DOHH2 (cell line): ENCODE measurements around the gene GNAO1.

ENCODE experiments used
- H3F3A ChIP-seq: fragments of 200-600 bp; sonication (generic), shearing (Covaris generic); 2 replicates; pipeline ENCODE4 v1.6.0; 2016; ENCODE audit warnings: antibody characterized with exemption, mild to moderate bottlenecking; ENCODE audit not compliant: control insufficient read depth, insufficient read depth
- H3K27ac ChIP-seq: fragments of 200-600 bp; sonication (generic); 2 replicates; pipeline ENCODE4 v1.5.1; 2014; ENCODE audit warnings: low read depth, mild to moderate bottlenecking, low read length, moderate library complexity
- H3K27me3 ChIP-seq: fragments of 200-600 bp; sonication (generic); 2 replicates; pipeline ENCODE4 v1.6.1; 2014; ENCODE audit warnings: mild to moderate bottlenecking, low read length, mixed read lengths; ENCODE audit not compliant: control insufficient read depth
- H3K36me3 ChIP-seq: fragments of 200-600 bp; sonication (generic); 2 replicates; pipeline ENCODE4 v1.6.1; 2014; ENCODE audit warnings: mild to moderate bottlenecking, low read length, moderate library complexity, mixed read lengths; ENCODE audit not compliant: control insufficient read depth
- H3K4me1 ChIP-seq: fragments of 200-600 bp; sonication (generic); 2 replicates; pipeline ENCODE4 v1.6.1; 2014; ENCODE audit warnings: mild to moderate bottlenecking, low read length, mixed read lengths; ENCODE audit not compliant: control insufficient read depth
- H3K4me2 ChIP-seq: fragments of 200-600 bp; sonication (generic); 2 replicates; pipeline ENCODE4 v1.6.0; 2014; ENCODE audit warnings: mild to moderate bottlenecking, low read length, moderate library complexity
- H3K4me3 ChIP-seq: fragments of 200-600 bp; sonication (generic); 2 replicates; pipeline ENCODE4 v1.5.1; 2014; ENCODE audit warnings: mild to moderate bottlenecking, low read length, mixed read lengths
- H3K79me2 ChIP-seq: fragments of 200-600 bp; sonication (generic); 2 replicates; pipeline ENCODE4 v1.6.1; 2014; ENCODE audit warnings: mild to moderate bottlenecking, low read length, mixed read lengths; ENCODE audit not compliant: control insufficient read depth
- H3K9me2 ChIP-seq: fragments of 200-600 bp; sonication (generic); replicated peaks from 2 replicates; pipeline ENCODE4 v1.6.1; 2014; ENCODE audit warnings: mild to moderate bottlenecking, low read length, mixed read lengths; ENCODE audit not compliant: control insufficient read depth
- H3K9me3 ChIP-seq: fragments of 200-600 bp; sonication (generic); 2 replicates; pipeline ENCODE4 v1.6.1; 2014; ENCODE audit warnings: antibody characterized with exemption, low read length, mixed read lengths; ENCODE audit not compliant: control insufficient read depth, insufficient read depth
- H4K20me1 ChIP-seq: fragments of 200-600 bp; sonication (generic); 2 replicates; pipeline ENCODE4 v1.6.0; 2014; ENCODE audit warnings: low read depth, mild to moderate bottlenecking, antibody characterized with exemption, low read length, moderate library complexity; ENCODE audit not compliant: control insufficient read depth, insufficient read depth
- CTCF ChIP-seq: fragments of 200-600 bp; sonication (generic); IDR thresholded peaks from one replicate; pipeline ENCODE4 v1.5.1; 2014; ENCODE audit warnings: antibody characterized with exemption, mild to moderate bottlenecking, low read depth, low read length; ENCODE audit not compliant: poor library complexity, severe bottlenecking
- EZH2phosphoT487 ChIP-seq: fragments of 200-600 bp; sonication (generic); IDR thresholded peaks from 2 replicates; pipeline ENCODE4 v1.6.1; 2017; ENCODE audit warnings: borderline replicate concordance, mild to moderate bottlenecking, antibody characterized with exemption, low read length, moderate library complexity, mixed read lengths

GNAO1 gene

GRCh38 chr16:56314244-56314850 is 123.1 kb downstream of the GNAO1 start:
- no peaks in the 10 kb centered on the region for H3K36me3 ChIP-seq
- no peaks in the 10 kb centered on the region for H3K9me3 ChIP-seq
- no peaks in the 10 kb centered on the region for H4K20me1 ChIP-seq
- no peak overlapping the region for H3K4me2 ChIP-seq
- H3K4me1 ChIP-seq = peaks cover 3% of the 10 kb centered on the region; the same call in 1 of the 2 replicates
- no peaks in the 10 kb centered on the region for H3F3A ChIP-seq
- H3K27ac ChIP-seq = no peak overlapping the region
- no peaks in the 10 kb centered on the region for H3K79me2 ChIP-seq
- peaks cover 9% of the 10 kb centered on the region for H3K27me3 ChIP-seq
- no peak for TF ChIP-seq CTCF
- TF ChIP-seq EZH2phosphoT487 = no peak
- no peaks in the 10 kb centered on the region for H3K9me2 ChIP-seq
- no peak overlapping the region for H3K4me3 ChIP-seq

- peaks cover 9% of the 10 kb centered on the region for H3K27me3 ChIP-seq
- no peak overlapping the region for H3K4me2 ChIP-seq
- H4K20me1 ChIP-seq = no peaks in the 10 kb centered on the region
- H3K4me1 ChIP-seq = peaks cover 3% of the 10 kb centered on the region; the same call in 1 of the 2 replicates
- H3K4me3 ChIP-seq = no peak overlapping the region
- H3K27ac ChIP-seq = no peak overlapping the region
- no peaks in the 10 kb centered on the region for H3K9me2 ChIP-seq
- H3F3A ChIP-seq = no peaks in the 10 kb centered on the region
- no peaks in the 10 kb centered on the region for H3K9me3 ChIP-seq
- TF ChIP-seq CTCF (no peak), EZH2phosphoT487 (no peak)
- H3K79me2 ChIP-seq = no peaks in the 10 kb centered on the region
- H3K36me3 ChIP-seq = no peaks in the 10 kb centered on the region
Measured at GRCh38 chr16:56315955-56316354, 124.7 kb downstream of the GNAO1 start.

DNA sequence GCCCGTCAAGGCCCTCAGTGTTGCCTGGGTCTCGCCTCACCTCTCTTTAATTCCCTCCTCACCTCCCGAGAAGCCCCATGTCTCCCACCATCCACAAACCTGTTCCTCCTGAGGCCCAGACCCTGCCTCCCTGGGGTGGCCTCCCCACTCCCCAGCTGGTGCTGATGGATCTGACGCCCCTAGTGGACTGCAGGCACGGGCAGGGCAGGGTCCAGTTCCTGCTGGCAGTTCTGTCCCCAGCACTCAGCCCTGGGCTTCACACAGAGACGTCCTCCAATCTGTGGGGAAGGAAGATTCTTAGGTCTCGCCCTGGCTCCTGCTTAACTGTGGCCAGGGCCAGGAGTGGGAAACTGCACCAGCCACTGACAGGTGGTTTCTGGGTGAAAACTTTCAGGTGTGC is 125.3 kb downstream of the GNAO1 start:
- H4K20me1 ChIP-seq = no peaks in the 10 kb centered on the region
- H3K9me2 ChIP-seq = no peaks in the 10 kb centered on the region
- no peaks in the 10 kb centered on the region for H3K79me2 ChIP-seq
- H3K4me1 ChIP-seq = peaks cover 3% of the 10 kb centered on the region; the same call in 1 of the 2 replicates
- no peaks in the 10 kb centered on the region for H3K36me3 ChIP-seq
- no peak overlapping the region for H3K4me3 ChIP-seq
- H3K9me3 ChIP-seq = no peaks in the 10 kb centered on the region
- H3F3A ChIP-seq = no peaks in the 10 kb centered on the region
- H3K27ac ChIP-seq = no peak overlapping the region
- TF ChIP-seq CTCF = no peak
- no peak for TF ChIP-seq EZH2phosphoT487
- H3K4me2 ChIP-seq = no peak overlapping the region
- H3K27me3 ChIP-seq = peaks cover 9% of the 10 kb centered on the region
